GM12865 (cell line): ENCODE measurements around the gene SH3PXD2A.

Experiments
- DNase-seq: peaks from one replicate; pipeline ENCODE4 v3.0.0; 2010; ENCODE audit warnings: low read depth
- H3K4me3 ChIP-seq: 2 replicates; pipeline ENCODE4 v1.5.1; 2011; ENCODE audit warnings: mild to moderate bottlenecking, low read depth, low read length, control low read depth
- TF ChIP-seq, protein P1 (sequence below): IDR thresholded peaks from 2 replicates; pipeline ENCODE4 v1.5.1; 2011; ENCODE audit warnings: low read length, control low read depth, low read depth, inconsistent platforms; ENCODE audit not compliant: insufficient read depth; ENCODE audit errors: missing control alignments

SH3PXD2A gene

DNA sequence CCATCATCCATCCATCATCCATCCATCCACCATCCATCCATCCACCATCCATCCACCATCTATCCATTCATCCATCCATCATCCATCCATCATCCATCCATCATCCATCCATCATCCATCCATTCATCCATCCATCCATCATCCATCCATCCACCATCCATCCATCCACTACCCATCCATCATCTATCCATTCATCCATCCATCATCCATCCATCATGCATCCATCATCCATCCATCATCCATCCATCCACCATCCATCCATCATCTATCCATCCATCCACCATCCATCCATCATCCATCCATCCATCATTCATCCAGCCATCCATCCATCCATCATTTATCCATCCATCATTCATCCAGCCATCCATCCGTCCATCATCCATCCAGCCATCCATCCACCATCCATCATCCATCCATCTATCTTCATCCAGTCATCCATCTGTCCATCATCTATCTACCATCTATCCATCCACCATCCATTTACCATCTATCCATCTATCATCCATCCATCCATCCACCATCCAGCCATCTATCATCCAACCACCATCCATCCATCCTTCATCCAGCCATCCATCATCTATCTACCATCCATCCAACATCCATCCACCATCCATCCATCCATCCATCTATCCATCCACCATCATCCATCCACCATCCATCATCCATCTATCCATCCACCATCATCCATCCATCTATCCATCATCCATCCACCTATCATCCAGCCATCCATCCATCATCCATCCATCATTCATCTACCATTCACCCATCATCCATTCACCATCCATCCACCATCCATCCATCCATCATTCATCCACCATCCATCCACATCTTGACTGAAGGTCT, 153.8 kb downstream of the SH3PXD2A start:
- no peak for DNase-seq
- H3K4me3 ChIP-seq: no peak overlapping the region
- TF ChIP-seq, protein P1, sequence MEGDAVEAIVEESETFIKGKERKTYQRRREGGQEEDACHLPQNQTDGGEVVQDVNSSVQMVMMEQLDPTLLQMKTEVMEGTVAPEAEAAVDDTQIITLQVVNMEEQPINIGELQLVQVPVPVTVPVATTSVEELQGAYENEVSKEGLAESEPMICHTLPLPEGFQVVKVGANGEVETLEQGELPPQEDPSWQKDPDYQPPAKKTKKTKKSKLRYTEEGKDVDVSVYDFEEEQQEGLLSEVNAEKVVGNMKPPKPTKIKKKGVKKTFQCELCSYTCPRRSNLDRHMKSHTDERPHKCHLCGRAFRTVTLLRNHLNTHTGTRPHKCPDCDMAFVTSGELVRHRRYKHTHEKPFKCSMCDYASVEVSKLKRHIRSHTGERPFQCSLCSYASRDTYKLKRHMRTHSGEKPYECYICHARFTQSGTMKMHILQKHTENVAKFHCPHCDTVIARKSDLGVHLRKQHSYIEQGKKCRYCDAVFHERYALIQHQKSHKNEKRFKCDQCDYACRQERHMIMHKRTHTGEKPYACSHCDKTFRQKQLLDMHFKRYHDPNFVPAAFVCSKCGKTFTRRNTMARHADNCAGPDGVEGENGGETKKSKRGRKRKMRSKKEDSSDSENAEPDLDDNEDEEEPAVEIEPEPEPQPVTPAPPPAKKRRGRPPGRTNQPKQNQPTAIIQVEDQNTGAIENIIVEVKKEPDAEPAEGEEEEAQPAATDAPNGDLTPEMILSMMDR: no peak

DNA sequence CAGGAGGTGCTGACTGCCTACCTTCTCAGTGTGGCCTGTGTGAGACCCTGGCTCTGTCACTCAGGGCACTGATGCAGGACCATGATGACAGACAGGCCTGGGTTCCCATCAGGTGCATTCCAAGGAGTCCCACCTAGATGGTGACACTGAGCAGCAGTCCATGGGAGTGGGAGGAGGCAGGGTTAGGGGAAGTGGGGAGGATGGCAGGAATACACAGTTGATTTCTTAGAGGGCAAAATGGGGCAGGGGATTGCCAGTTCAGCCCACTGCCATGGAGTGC, 155.0 kb downstream of the SH3PXD2A start:
- DNase-seq: no peak
- H3K4me3 ChIP-seq: no peak overlapping the region

DNA sequence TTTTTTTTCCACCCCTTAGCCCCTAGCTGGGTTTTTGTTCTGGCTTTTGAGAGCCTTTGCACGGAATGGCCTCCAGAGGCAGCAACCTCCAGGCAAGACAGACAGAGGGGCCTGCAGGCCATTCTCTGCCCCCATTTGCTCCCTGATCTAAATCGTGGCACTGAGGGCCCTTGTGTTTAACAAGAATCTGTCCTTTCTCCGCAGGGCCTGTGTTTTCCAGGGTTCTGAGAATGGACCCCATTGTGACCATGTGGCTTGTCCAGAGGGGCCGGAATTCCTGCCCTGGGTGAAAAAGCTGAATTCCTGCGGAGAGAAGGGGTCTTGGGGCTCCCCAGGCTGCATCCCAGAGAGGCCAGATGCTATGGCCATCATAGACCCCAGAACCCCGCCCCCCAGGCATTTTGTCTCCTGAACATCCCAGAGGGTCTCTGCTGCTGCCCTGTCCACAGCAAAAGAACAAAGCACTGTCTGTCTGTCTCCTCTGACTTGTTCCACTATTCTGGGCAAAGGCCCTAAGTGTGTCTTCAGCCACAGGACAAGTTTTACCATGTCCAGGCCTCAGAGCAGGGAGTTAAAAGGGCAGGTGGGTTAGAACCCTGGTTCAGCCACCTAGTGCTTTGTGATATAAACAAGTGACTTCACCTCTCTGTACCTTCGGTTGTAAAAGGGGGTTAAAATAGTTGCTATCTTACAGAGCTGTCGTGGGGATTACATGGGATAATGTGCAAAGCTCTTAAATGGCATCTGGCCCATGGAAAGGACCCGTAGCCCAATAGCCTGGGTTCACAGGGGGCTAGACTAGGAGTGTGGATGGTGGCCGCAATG, 155.6 kb downstream of the SH3PXD2A start:
- no peak overlapping the region for H3K4me3 ChIP-seq
- DNase-seq: no peak
- TF ChIP-seq, protein P1: no peak

More for the DNA sequence above, 155.0 kb downstream of the SH3PXD2A start:
- TF ChIP-seq, protein P1: no peak

DNA sequence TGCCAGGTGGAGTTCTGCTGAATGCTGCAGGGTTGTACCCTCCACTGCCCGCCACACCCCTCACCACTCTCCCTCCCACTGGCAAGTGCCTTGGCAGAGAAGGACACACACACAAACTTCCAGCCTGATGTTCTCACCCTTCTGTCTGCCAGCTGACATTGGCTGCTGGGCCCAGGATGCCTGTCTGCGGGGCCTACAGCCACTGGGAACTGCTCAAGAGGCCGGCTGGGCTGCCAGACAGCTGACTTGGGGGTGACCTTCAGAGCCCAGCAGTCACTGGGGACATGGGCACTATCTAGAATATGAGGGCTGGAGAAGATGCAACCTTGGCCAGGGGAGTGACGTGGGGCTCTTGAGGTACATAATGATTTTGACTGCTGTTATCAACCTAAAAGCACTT, 157.1 kb downstream of the SH3PXD2A start:
- TF ChIP-seq, protein P1: no peak
- DNase-seq: no peak
- H3K4me3 ChIP-seq: no peak overlapping the region

DNA sequence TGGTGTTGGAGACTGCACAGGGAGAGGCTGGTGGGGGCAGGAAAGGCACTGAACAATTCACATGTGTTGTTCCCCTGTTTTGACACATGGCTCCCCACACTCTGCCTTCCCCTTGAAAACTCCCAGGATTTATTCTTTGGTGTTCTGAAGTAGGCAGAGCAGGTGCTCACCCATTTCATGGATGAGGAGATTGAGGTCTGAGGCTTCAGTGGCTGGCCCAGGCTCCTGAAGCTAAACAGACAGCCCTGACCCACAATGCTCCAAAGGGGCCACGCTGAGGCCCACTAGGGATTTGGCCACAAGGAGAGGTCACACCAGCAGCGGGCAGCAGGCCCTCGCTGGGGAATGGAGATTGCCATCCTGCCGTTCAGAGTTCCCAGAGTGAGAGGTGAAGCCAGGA, 157.6 kb downstream of the SH3PXD2A start:
- TF ChIP-seq, protein P1: no peak
- DNase-seq: no peak

DNA sequence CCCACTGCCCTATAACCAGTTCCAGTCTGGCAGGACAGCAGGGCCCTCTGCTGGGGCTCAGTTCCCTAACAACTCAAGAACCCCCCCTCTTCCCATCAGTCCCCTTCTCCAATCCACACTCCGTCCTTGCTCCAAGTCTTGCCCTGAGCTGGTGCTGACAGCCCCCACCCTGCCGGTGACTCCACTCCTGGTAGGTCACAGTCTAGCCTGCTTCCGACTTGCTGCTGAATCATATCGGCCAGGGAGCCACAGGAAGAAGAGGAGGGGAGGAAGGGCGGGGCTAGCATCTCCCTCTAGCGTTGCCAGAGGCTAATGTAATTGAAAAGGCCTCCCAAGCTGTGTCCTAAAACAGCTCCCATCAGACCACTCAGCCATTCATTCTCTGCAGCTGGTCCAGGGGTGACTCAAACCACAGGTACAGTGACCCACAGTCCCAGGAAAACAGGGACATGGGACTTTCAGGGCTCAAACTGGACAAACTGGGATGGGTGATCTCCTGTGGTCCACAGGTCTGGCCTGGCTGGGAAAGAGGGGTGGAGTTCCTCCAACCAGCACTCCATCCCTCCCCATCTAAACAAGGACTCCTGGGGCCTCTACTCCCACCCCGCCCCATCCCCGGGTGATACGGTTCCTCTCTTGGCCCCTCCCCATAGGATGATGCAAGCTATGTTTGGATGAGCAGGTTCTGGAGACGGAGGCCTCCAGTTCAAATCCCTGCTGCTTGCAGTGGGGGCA, 158.8 kb downstream of the SH3PXD2A start:
- H3K4me3 ChIP-seq: no peak overlapping the region

More for the DNA sequence above, 157.6 kb downstream of the SH3PXD2A start:
- no peak overlapping the region for H3K4me3 ChIP-seq

More for the DNA sequence above, 158.8 kb downstream of the SH3PXD2A start:
- TF ChIP-seq, protein P1: peak; percentile 43
- peak; percentile 84 for DNase-seq
